ENCODE results near the gene OR8A1.

Gene OR8A1

DNA sequence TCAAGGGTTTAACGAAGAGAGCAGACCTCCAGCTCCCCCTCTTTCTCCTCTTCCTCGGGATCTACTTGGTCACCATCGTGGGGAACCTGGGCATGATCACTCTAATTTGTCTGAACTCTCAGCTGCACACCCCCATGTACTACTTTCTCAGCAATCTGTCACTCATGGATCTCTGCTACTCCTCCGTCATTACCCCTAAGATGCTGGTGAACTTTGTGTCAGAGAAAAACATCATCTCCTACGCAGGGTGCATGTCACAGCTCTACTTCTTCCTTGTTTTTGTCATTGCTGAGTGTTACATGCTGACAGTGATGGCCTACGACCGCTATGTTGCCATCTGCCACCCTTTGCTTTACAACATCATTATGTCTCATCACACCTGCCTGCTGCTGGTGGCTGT is 363 bp downstream of the OR8A1 start:
- no peaks in the 10 kb centered on the region for H3K4me1 ChIP-seq (ENCODE audit: control insufficient read depth, insufficient read depth, low read length)
- H3K27me3 ChIP-seq (ENCODE audit: control insufficient read depth, insufficient read depth, low read length), result no peaks in the 10 kb centered on the region
- H3K9me3 ChIP-seq (ENCODE audit: control insufficient read depth, low read length), result no peaks in the 10 kb centered on the region
- no peaks in the 10 kb centered on the region for H3K36me3 ChIP-seq (ENCODE audit: control insufficient read depth, insufficient read depth, low read length)
- H3K4me3 ChIP-seq (ENCODE audit: low read length), result no peak overlapping the region
- H3K9ac ChIP-seq (ENCODE audit: low read length), result no peak overlapping the region

DNA sequence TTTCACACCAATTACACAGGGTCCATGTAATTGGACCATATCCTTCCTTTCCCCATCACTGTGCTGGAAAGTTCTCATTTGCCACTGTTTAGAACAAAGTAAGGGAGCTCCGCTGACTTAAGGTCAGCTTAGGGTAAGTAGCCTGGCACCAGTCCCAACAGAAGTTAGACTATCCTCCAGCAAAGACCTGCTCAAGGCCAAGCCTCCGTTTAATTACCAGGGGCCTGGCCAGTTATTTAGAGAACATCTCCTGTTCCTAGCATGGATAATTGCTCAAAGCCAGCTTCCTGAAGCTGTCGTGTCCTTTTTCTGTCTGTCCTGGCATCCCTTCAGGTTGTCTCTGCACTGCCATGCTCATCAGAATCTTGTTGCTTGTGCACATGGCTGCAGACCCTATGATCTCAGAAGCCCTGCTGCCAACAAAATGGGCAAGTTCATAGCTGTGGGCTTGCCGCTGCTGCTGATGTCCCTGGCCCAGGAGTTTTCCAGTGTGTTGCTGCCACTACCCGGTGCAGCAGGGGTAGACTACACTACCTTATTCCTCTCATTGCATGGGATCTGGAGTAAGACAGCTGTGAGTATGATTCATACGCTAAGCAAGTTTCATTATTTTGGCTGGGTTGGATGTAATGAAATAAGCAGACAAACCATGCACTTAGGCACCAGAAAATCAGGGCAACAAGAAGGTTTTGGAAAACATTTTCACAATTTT is 8.1 kb downstream of the OR8A1 start:
- Histone ChIP-seq H3K4me1 (ENCODE audit: control insufficient read depth, insufficient read depth, low read length) (no peaks in the 10 kb centered on the region), H3K9me3 (ENCODE audit: control insufficient read depth, low read length) (no peaks in the 10 kb centered on the region), H3K36me3 (ENCODE audit: control insufficient read depth, insufficient read depth, low read length) (no peaks in the 10 kb centered on the region), H3K4me3 (ENCODE audit: low read length) (no peak overlapping the region), H3K9ac (ENCODE audit: low read length) (no peak overlapping the region), H3K27me3 (ENCODE audit: control insufficient read depth, insufficient read depth, low read length) (no peaks in the 10 kb centered on the region)

GRCh38 chr11:124578761-124579160 is 9.0 kb downstream of the OR8A1 start:
- Histone ChIP-seq H3K9ac (ENCODE audit: low read length) (no peak overlapping the region), H3K27me3 (ENCODE audit: control insufficient read depth, insufficient read depth, low read length) (no peaks in the 10 kb centered on the region), H3K4me3 (ENCODE audit: low read length) (no peak overlapping the region), H3K9me3 (ENCODE audit: control insufficient read depth, low read length) (no peaks in the 10 kb centered on the region), H3K36me3 (ENCODE audit: control insufficient read depth, insufficient read depth, low read length) (no peaks in the 10 kb centered on the region), H3K4me1 (ENCODE audit: control insufficient read depth, insufficient read depth, low read length) (no peaks in the 10 kb centered on the region)

- H3K4me3 ChIP-seq (ENCODE audit: low read length), result no peak overlapping the region
- no peaks in the 10 kb centered on the region for H3K4me1 ChIP-seq (ENCODE audit: control insufficient read depth, insufficient read depth, low read length)
- H3K27me3 ChIP-seq (ENCODE audit: control insufficient read depth, insufficient read depth, low read length), result no peaks in the 10 kb centered on the region
- H3K9me3 ChIP-seq (ENCODE audit: control insufficient read depth, low read length), result no peaks in the 10 kb centered on the region
- no peak overlapping the region for H3K9ac ChIP-seq (ENCODE audit: low read length)
- no peaks in the 10 kb centered on the region for H3K36me3 ChIP-seq (ENCODE audit: control insufficient read depth, insufficient read depth, low read length)
Measured at GRCh38 chr11:124581817-124582216, 12.0 kb downstream of the OR8A1 start.

DNA sequence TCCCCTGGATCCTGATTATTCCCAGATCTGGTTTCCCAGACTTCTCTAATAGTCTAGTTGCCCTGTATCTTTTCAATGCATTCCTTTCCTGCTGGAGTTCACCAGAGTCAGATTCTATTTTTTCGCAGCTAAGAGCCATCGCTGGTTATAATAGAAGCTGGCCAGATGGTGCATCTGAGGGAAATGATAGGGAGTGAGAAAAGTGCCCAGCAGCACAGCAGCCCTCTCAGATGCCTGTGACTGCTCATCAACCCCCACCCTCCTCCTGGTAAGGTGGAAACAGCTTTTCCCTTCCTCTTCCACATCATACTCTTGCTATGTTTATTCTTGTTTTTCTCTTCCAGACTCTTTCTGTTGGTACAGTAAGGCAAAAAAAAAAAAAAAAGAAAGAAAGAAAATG is 12.8 kb downstream of the OR8A1 start:
- no peaks in the 10 kb centered on the region for H3K9me3 ChIP-seq (ENCODE audit: control insufficient read depth, low read length)
- H3K4me3 ChIP-seq (ENCODE audit: low read length), result no peak overlapping the region
- no peaks in the 10 kb centered on the region for H3K4me1 ChIP-seq (ENCODE audit: control insufficient read depth, insufficient read depth, low read length)
- no peak overlapping the region for H3K9ac ChIP-seq (ENCODE audit: low read length)
- no peaks in the 10 kb centered on the region for H3K36me3 ChIP-seq (ENCODE audit: control insufficient read depth, insufficient read depth, low read length)
- H3K27me3 ChIP-seq (ENCODE audit: control insufficient read depth, insufficient read depth, low read length), result no peaks in the 10 kb centered on the region

DNA sequence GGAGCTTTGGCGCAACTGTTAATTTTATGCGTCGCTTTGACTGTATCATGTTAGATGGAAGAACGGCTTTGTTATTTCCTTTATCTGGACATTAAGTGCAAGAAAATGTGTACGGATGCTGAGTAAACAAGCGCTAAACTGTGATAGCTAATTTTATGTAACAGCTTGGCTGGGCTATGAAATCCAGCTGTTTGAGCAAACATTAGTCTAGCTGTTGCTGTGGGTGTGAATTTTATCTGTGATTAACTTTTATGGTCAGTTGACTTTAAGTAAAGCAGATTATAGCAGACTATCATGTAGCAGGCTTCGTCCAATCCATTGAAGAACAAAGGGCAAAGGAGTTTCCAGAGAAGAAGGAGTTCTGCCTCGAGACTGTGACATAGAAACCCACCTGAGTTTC is 14.0 kb downstream of the OR8A1 start:
- Histone ChIP-seq H3K9me3 (ENCODE audit: control insufficient read depth, low read length) (no peaks in the 10 kb centered on the region), H3K4me1 (ENCODE audit: control insufficient read depth, insufficient read depth, low read length) (no peaks in the 10 kb centered on the region), H3K4me3 (ENCODE audit: low read length) (no peak overlapping the region), H3K9ac (ENCODE audit: low read length) (no peak overlapping the region), H3K27me3 (ENCODE audit: control insufficient read depth, insufficient read depth, low read length) (no peaks in the 10 kb centered on the region), H3K36me3 (ENCODE audit: control insufficient read depth, insufficient read depth, low read length) (no peaks in the 10 kb centered on the region)

- Histone ChIP-seq H3K9me3 (ENCODE audit: control insufficient read depth, low read length) (no peaks in the 10 kb centered on the region), H3K4me1 (ENCODE audit: control insufficient read depth, insufficient read depth, low read length) (no peaks in the 10 kb centered on the region), H3K36me3 (ENCODE audit: control insufficient read depth, insufficient read depth, low read length) (no peaks in the 10 kb centered on the region), H3K27me3 (ENCODE audit: control insufficient read depth, insufficient read depth, low read length) (no peaks in the 10 kb centered on the region), H3K4me3 (ENCODE audit: low read length) (no peak overlapping the region), H3K9ac (ENCODE audit: low read length) (no peak overlapping the region)
Measured at GRCh38 chr11:124584681-124585372, 15.0 kb downstream of the OR8A1 start.

- H3K27me3 ChIP-seq (ENCODE audit: control insufficient read depth, insufficient read depth, low read length), result no peaks in the 10 kb centered on the region
Measured at GRCh38 chr11:124586238-124586860, 16.6 kb downstream of the OR8A1 start.

GRCh38 chr11:124591430-124591829 is 21.6 kb downstream of the OR8A1 start:
- H3K27me3 ChIP-seq (ENCODE audit: control insufficient read depth, insufficient read depth, low read length), result no peaks in the 10 kb centered on the region
- no peaks in the 10 kb centered on the region for H3K9me3 ChIP-seq (ENCODE audit: control insufficient read depth, low read length)
- no peaks in the 10 kb centered on the region for H3K4me1 ChIP-seq (ENCODE audit: control insufficient read depth, insufficient read depth, low read length)
- H3K9ac ChIP-seq (ENCODE audit: low read length), result no peak overlapping the region
- H3K4me3 ChIP-seq (ENCODE audit: low read length), result no peak overlapping the region
- H3K36me3 ChIP-seq (ENCODE audit: control insufficient read depth, insufficient read depth, low read length), result no peaks in the 10 kb centered on the region

More at GRCh38 chr11:124586238-124586860, 16.6 kb downstream of the OR8A1 start:
- Histone ChIP-seq H3K4me3 (ENCODE audit: low read length) (no peak overlapping the region), H3K9me3 (ENCODE audit: control insufficient read depth, low read length) (no peaks in the 10 kb centered on the region), H3K4me1 (ENCODE audit: control insufficient read depth, insufficient read depth, low read length) (no peaks in the 10 kb centered on the region), H3K36me3 (ENCODE audit: control insufficient read depth, insufficient read depth, low read length) (no peaks in the 10 kb centered on the region), H3K9ac (ENCODE audit: low read length) (no peak overlapping the region)

- H3K4me1 ChIP-seq (ENCODE audit: control insufficient read depth, insufficient read depth, low read length), result no peaks in the 10 kb centered on the region
- no peaks in the 10 kb centered on the region for H3K27me3 ChIP-seq (ENCODE audit: control insufficient read depth, insufficient read depth, low read length)
- H3K4me3 ChIP-seq (ENCODE audit: low read length), result no peak overlapping the region
- H3K36me3 ChIP-seq (ENCODE audit: control insufficient read depth, insufficient read depth, low read length), result no peaks in the 10 kb centered on the region
- no peak overlapping the region for H3K9ac ChIP-seq (ENCODE audit: low read length)
- H3K9me3 ChIP-seq (ENCODE audit: control insufficient read depth, low read length), result no peaks in the 10 kb centered on the region
Measured at GRCh38 chr11:124592627-124593026, 22.8 kb downstream of the OR8A1 start.

DNA sequence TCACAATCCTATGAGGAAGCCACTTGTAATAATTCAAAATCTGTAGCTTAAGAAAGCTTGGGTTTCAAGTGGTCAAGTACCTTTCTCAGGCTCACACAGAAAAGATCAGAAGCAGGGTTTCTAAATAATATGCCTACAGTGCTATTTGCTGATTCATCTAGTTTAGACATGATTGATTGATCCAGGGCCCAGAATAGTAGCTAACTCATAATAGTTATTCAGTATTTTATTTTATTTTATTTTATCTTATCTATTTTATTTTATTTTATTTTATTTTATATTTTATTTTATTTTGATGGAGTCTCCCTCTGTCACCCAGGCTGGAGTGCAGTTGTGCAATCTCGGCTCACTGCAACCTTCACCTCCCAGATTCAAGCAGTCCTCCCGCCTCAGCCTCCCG is 25.5 kb downstream of the OR8A1 start:
- no peaks in the 10 kb centered on the region for H3K27me3 ChIP-seq (ENCODE audit: control insufficient read depth, insufficient read depth, low read length)
- no peaks in the 10 kb centered on the region for H3K9me3 ChIP-seq (ENCODE audit: control insufficient read depth, low read length)
- no peak overlapping the region for H3K9ac ChIP-seq (ENCODE audit: low read length)
- H3K36me3 ChIP-seq (ENCODE audit: control insufficient read depth, insufficient read depth, low read length), result no peaks in the 10 kb centered on the region
- no peak overlapping the region for H3K4me3 ChIP-seq (ENCODE audit: low read length)
- H3K4me1 ChIP-seq (ENCODE audit: control insufficient read depth, insufficient read depth, low read length), result no peaks in the 10 kb centered on the region

- Histone ChIP-seq H3K9me3 (ENCODE audit: control insufficient read depth, low read length) (no peaks in the 10 kb centered on the region), H3K36me3 (ENCODE audit: control insufficient read depth, insufficient read depth, low read length) (no peaks in the 10 kb centered on the region), H3K9ac (ENCODE audit: low read length) (no peak overlapping the region), H3K4me1 (ENCODE audit: control insufficient read depth, insufficient read depth, low read length) (no peaks in the 10 kb centered on the region), H3K27me3 (ENCODE audit: control insufficient read depth, insufficient read depth, low read length) (no peaks in the 10 kb centered on the region), H3K4me3 (ENCODE audit: low read length) (no peak overlapping the region)
Measured at GRCh38 chr11:124597626-124598025, 27.8 kb downstream of the OR8A1 start.

Data from mucosa of stomach (tissue), 1 donor.